Endodermal cell (in vitro differentiated cells): Measurements from ENCODE around the gene ITM2B. TPM values are rescaled to one million over a fixed set of nuclear protein-coding genes. Genes with fewer than 3 reads are reported as not detected.
"Not testable (repeated sequence)": the region's sequence is repeated elsewhere in the genome, so short reads cannot be mapped to it uniquely, and the experiment has no call there.

Experiments
- DNase-seq: peaks from one replicate; pipeline ENCODE4 v3.0.0-alpha.2; 2017
- H3K27ac ChIP-seq: 2 replicates; pipeline ENCODE4 v1.5.1; 2013; ENCODE audit warnings: mild to moderate bottlenecking, low read depth, low read length, moderate library complexity
- H3K27me3 ChIP-seq: 2 replicates; pipeline ENCODE4 v1.6.1; 2013; ENCODE audit warnings: mild to moderate bottlenecking, low read length, moderate library complexity; ENCODE audit not compliant: insufficient read depth, control insufficient read depth, poor library complexity, severe bottlenecking
- H3K36me3 ChIP-seq: 2 replicates; pipeline ENCODE4 v1.7.0; 2013; ENCODE audit warnings: mild to moderate bottlenecking, low read length, moderate library complexity; ENCODE audit not compliant: control insufficient read depth, insufficient read depth
- H3K4me1 ChIP-seq: one replicate; pipeline ENCODE4 v1.7.0; 2013; ENCODE audit warnings: low read length; ENCODE audit not compliant: control insufficient read depth, insufficient read depth
- H3K4me3 ChIP-seq: 2 replicates; pipeline ENCODE4 v1.5.1; 2013; ENCODE audit warnings: mild to moderate bottlenecking, low read length, moderate library complexity
- H3K9ac ChIP-seq: 2 replicates; pipeline ENCODE4 v1.6.1; 2013; ENCODE audit warnings: mild to moderate bottlenecking, low read length, moderate library complexity; ENCODE audit not compliant: poor library complexity, severe bottlenecking; ENCODE audit errors: extremely low read depth
- H3K9me3 ChIP-seq: 2 replicates; pipeline ENCODE4 v1.6.1; 2013; ENCODE audit warnings: mild to moderate bottlenecking, low read length, moderate library complexity; ENCODE audit not compliant: control insufficient read depth
- H3K27ac Mint-ChIP-seq: 2 replicates; pipeline ENCODE4 v1.8.0; 2020; ENCODE audit warnings: mixed read lengths
- H3K27me3 Mint-ChIP-seq: 2 replicates; pipeline ENCODE4 v1.8.0; 2021; ENCODE audit warnings: mild to moderate bottlenecking, mixed read lengths; ENCODE audit not compliant: insufficient read depth
- H3K36me3 Mint-ChIP-seq: 2 replicates; pipeline ENCODE4 v1.8.0; 2020; ENCODE audit warnings: low read depth, mixed read lengths
- H3K4me1 Mint-ChIP-seq: 2 replicates; pipeline ENCODE4 v1.8.0; 2020; ENCODE audit warnings: mixed read lengths
- H3K4me3 Mint-ChIP-seq: 2 replicates; pipeline ENCODE4 v1.8.0; 2020; ENCODE audit warnings: mild to moderate bottlenecking, moderate library complexity, mixed read lengths
- H3K9me3 Mint-ChIP-seq: 2 replicates; pipeline ENCODE4 v1.8.0; 2020; ENCODE audit warnings: mild to moderate bottlenecking, mixed read lengths
- CTCF ChIP-seq: fragments of 200-600 bp; sonication (generic); conservative IDR thresholded peaks from 2 replicates; pipeline ENCODE4 v1.5.0; 2021; ENCODE audit warnings: antibody characterized with exemption, mild to moderate bottlenecking
- WGBS, 2 experiments: methylation state at CpG; one replicate each; pipeline versions ENCODE4 v1.1.5 to v1.1.7; 2013; ENCODE audit warnings: missing lambda C conversion rate in 2 of 2, mixed read lengths in 1 of 2; ENCODE audit not compliant: insufficient coverage in 1 of 2, insufficient read length in 1 of 2; 5-methylcytosine and 5-hydroxymethylcytosine counted together
- total RNA-seq, 2 donors: library from RNA; stranded (reverse); fragmentation: NEBNext Ultra II Directional in 1 of 2; extraction: Animal tissue kit (Norgen Biotek cat#: 25700) in 1 of 2; gene quantifications; 2 replicates in 1 of 2; 3 replicates in 1 of 2; pipeline ENCODE4 v1.2.1, GENCODE V29; 2021

Gene ITM2B
- total RNA-seq, 2 donors from 2014 or later = 158 to 170 TPM

- H3K27me3 ChIP-seq = peaks cover 15% of the 10 kb centered on the region
- 94% methylated on average over 1 of the region's 1 CpG; no CpG with 5 or more reads in 1 of the 2 experiments for WGBS, 2 experiments
- Mint-ChIP-seq H3K36me3 (peaks cover 3% of the 10 kb centered on the region), H3K27me3 (peaks cover 5% of the 10 kb centered on the region), H3K4me1 (no peaks in the 10 kb centered on the region), H3K9me3 (peaks cover 22% of the 10 kb centered on the region), H3K4me3 (no peak overlapping the region), H3K27ac (no peak overlapping the region)
- no peaks in the 10 kb centered on the region for H3K36me3 ChIP-seq
- H3K9me3 ChIP-seq = peaks cover 4% of the 10 kb centered on the region
- no peak overlapping the region for H3K4me3 ChIP-seq
- H3K9ac ChIP-seq = no peak overlapping the region
- no peak overlapping the region for H3K27ac ChIP-seq
- no peak for TF ChIP-seq CTCF
- H3K4me1 ChIP-seq = no peaks in the 10 kb centered on the region
- no peak for DNase-seq
These were observed 18.4 kb upstream of the ITM2B start for GRCh38 chr13:48214519-48215121.

GRCh38 chr13:48215511-48216203 is 17.3 kb upstream of the ITM2B start:
- H3K9me3 Mint-ChIP-seq = peaks cover 22% of the 10 kb centered on the region
- not testable (repeated sequence) for H3K9me3 ChIP-seq, H3K4me3 Mint-ChIP-seq, H3K4me1 ChIP-seq, H3K27ac ChIP-seq, H3K4me3 ChIP-seq, H3K36me3 ChIP-seq, DNase-seq, H3K27ac Mint-ChIP-seq, H3K4me1 Mint-ChIP-seq, H3K27me3 Mint-ChIP-seq, H3K9ac ChIP-seq, H3K36me3 Mint-ChIP-seq
- peaks cover 25% of the 10 kb centered on the region for H3K27me3 ChIP-seq
- 93% methylated on average over 1 of the region's 1 CpG; no CpG with 5 or more reads in 1 of the 2 experiments for WGBS, 2 experiments

- no peaks in the 10 kb centered on the region for H3K36me3 ChIP-seq
- TF ChIP-seq CTCF = no peak
- H3K27ac ChIP-seq = no peak overlapping the region
- H3K9me3 Mint-ChIP-seq = peaks cover 22% of the 10 kb centered on the region
- H3K27me3 ChIP-seq = peaks cover 31% of the 10 kb centered on the region
- H3K36me3 Mint-ChIP-seq = peaks cover 3% of the 10 kb centered on the region
- no peaks in the 10 kb centered on the region for H3K4me1 ChIP-seq
- H3K27me3 Mint-ChIP-seq = peaks cover 7% of the 10 kb centered on the region
- no peak for DNase-seq
- no peak overlapping the region for H3K4me3 Mint-ChIP-seq
- 80 to 86% methylated on average over 1 to 2 of the region's 2 CpGs for WGBS, 2 experiments
- H3K4me3 ChIP-seq = no peak overlapping the region
- no peak overlapping the region for H3K9ac ChIP-seq
- peaks cover 4% of the 10 kb centered on the region for H3K9me3 ChIP-seq
- no peaks in the 10 kb centered on the region for H3K4me1 Mint-ChIP-seq
- no peak overlapping the region for H3K27ac Mint-ChIP-seq
These were observed 16.7 kb upstream of the ITM2B start for GRCh38 chr13:48216204-48216711.
